HepG2 (cell line): Measurements from ENCODE around the gene AMDHD1. TPM values are rescaled to one million over a fixed set of nuclear protein-coding genes. Genes with fewer than 3 reads are reported as not detected.

Experiments used
- ATAC-seq: fragments of 200-7000 bp; cut with Tn5 transposase; 3 replicates; pipeline ENCODE4 v1.9.1; 2020; ENCODE audit warnings: mild to moderate bottlenecking, moderate library complexity
- BruUV-seq: library from RNA; stranded (reverse); fragments of 400-500 nt; replicated peaks from 2 replicates; lab custom pipeline; 2021; lab: Mats Ljungman, UMichigan
- CTCF ChIA-PET: fragments of 300-600 bp; formaldehyde crosslinking; extraction: SDS; loops from one replicate; lab custom pipeline; 2021; ENCODE audit warnings: low total read pairs, inconsistent platforms, low intra/inter-chr PET ratio; lab: Yijun Ruan, JAX
- POLR2A ChIA-PET: fragments of 350-600 bp; sonication (Branson Sonifier 250); formaldehyde crosslinking; loops from one replicate; lab custom pipeline; 2020; ENCODE audit warnings: antibody characterized with exemption, inconsistent platforms; lab: Yijun Ruan, JAX
- DNase-seq: peaks from one replicate; pipeline ENCODE4 v3.0.0-alpha.2; 2015; ENCODE audit warnings: low spot score
- FAIRE-seq: peaks from 3 replicates; lab custom pipeline; 2011; peaks lifted over from hg19 to GRCh38; lab: Jason Lieb, UNC
- H2AFZ ChIP-seq: one replicate; pipeline ENCODE4 v1.6.1; 2011; ENCODE audit warnings: low read length, inconsistent platforms
- H3K27ac ChIP-seq: fragments of 300-600 bp; 3 replicates; pipeline ENCODE4 v1.8.0; 2011; ENCODE audit warnings: mixed run types, mild to moderate bottlenecking, mixed read lengths, low read length, inconsistent platforms; ENCODE audit not compliant: insufficient read depth; ENCODE audit errors: extremely low read length
- H3K27me3 ChIP-seq, 2 experiments: fragments of 200-600 bp in 1 of 2; 2 replicates in 1 of 2; 3 replicates in 1 of 2; pipeline versions ENCODE4 v1.6.0 to v1.8.0; 2011; ENCODE audit warnings: low read length in 2 of 2, mild to moderate bottlenecking in 2 of 2, moderate library complexity in 2 of 2, inconsistent platforms in 1 of 2; ENCODE audit not compliant: insufficient read depth in 2 of 2, control insufficient read depth in 1 of 2
- H3K36me3 ChIP-seq, 2 experiments: fragments of 200-600 bp in 1 of 2; replicated peaks in 1 of 2; 2 replicates in 1 of 2; 3 replicates in 1 of 2; pipeline versions ENCODE4 v1.5.1 to v1.8.0; 2011; ENCODE audit warnings: low read length in 2 of 2, inconsistent platforms in 1 of 2; ENCODE audit not compliant: insufficient read depth in 2 of 2, control insufficient read depth in 1 of 2
- H3K4me1 ChIP-seq: 2 replicates; pipeline ENCODE4 v1.5.1; 2012; ENCODE audit warnings: low read length, inconsistent platforms; ENCODE audit not compliant: insufficient read depth
- H3K4me2 ChIP-seq: 2 replicates; pipeline ENCODE4 v1.6.0; 2011; ENCODE audit warnings: low read depth, low read length, inconsistent platforms
- H3K4me3 ChIP-seq, 3 experiments: fragments of 200-600 bp in 1 of 3; sonication (generic), shearing (Covaris generic) in 1 of 3; replicated peaks in 1 of 3; 2 replicates each; pipeline ENCODE4 v1.5.1; 2011 to 2016; ENCODE audit warnings: low read length in 3 of 3, inconsistent platforms in 2 of 3, low read depth in 2 of 3, mild to moderate bottlenecking in 2 of 3, control low read depth in 1 of 3, mixed read lengths in 1 of 3; ENCODE audit not compliant: insufficient read depth in 1 of 3
- H3K79me2 ChIP-seq: one replicate; pipeline ENCODE4 v1.6.1; 2011; ENCODE audit warnings: low read length, inconsistent platforms; ENCODE audit not compliant: insufficient read depth
- H3K9ac ChIP-seq: 2 replicates; pipeline ENCODE4 v1.6.0; 2011; ENCODE audit warnings: mild to moderate bottlenecking, low read depth, low read length, inconsistent platforms; ENCODE audit not compliant: insufficient read depth
- H3K9me3 ChIP-seq: 2 replicates; pipeline ENCODE4 v1.5.1; 2012; ENCODE audit warnings: mild to moderate bottlenecking, low read length
- H4K20me1 ChIP-seq: 2 replicates; pipeline ENCODE4 v1.6.0; 2011; ENCODE audit warnings: inconsistent platforms, mild to moderate bottlenecking, low read length, moderate library complexity; ENCODE audit not compliant: insufficient read depth
- HNRNPK ChIP-seq: fragments of 200-400 bp; formaldehyde crosslinking; IDR thresholded peaks from 2 replicates; pipeline ENCODE4 v1.6.1; 2018; ENCODE audit warnings: low read length, low read depth, moderate library complexity, mild to moderate bottlenecking; ENCODE audit not compliant: poor library complexity, severe bottlenecking
- MAFF ChIP-seq: IDR thresholded peaks from 2 replicates; pipeline ENCODE4 v1.6.1; 2011; ENCODE audit warnings: low read depth, low read length, improper control_type of control experiment
- MAFK ChIP-seq, 2 experiments: IDR thresholded peaks in 1 of 2; conservative IDR thresholded peaks in 1 of 2; 2 replicates each; pipeline ENCODE4 v1.6.1; 2011; ENCODE audit warnings: improper control_type of control experiment in 2 of 2, low read length in 2 of 2
- MED13 ChIP-seq: sonication (generic); formaldehyde crosslinking; IDR thresholded peaks from 2 replicates; pipeline ENCODE4 v1.5.0; 2020; ENCODE audit warnings: missing genetic modification reagents
- MEF2D ChIP-seq: sonication (generic); formaldehyde crosslinking; IDR thresholded peaks from 2 replicates; pipeline ENCODE4 v1.5.1; 2020; ENCODE audit warnings: mild to moderate bottlenecking, missing genetic modification reagents
- NAIF1 ChIP-seq: sonication (generic); formaldehyde crosslinking; IDR thresholded peaks from 2 replicates; pipeline ENCODE4 v1.5.0; 2020; ENCODE audit warnings: mild to moderate bottlenecking, missing genetic modification reagents, borderline replicate concordance
- PCBP1 ChIP-seq: fragments of 200-400 bp; formaldehyde crosslinking; IDR thresholded peaks from 2 replicates; pipeline ENCODE4 v1.6.1; 2017; ENCODE audit warnings: mild to moderate bottlenecking, low read depth, low read length, borderline replicate concordance
- THAP7 ChIP-seq: sonication (generic); formaldehyde crosslinking; IDR thresholded peaks from 2 replicates; pipeline ENCODE4 v1.8.1; 2023; ENCODE audit warnings: mild to moderate bottlenecking, missing genetic modification reagents
- WGBS: methylation state at CpG from one replicate; pipeline ENCODE4 v1.1.6; 2017; ENCODE audit warnings: low lambda C conversion rate; 5-methylcytosine and 5-hydroxymethylcytosine counted together
- in situ Hi-C: cut with HindIII; loops from 2 replicates; pipeline ENCODE4 v1.10.0; 2017; ENCODE audit warnings: low pct_unique_long_range_greater_than_20kb; ENCODE audit not compliant: extremely low pct_ligation_motif_present
- intact Hi-C: fragments of 100-400 bp; cut with micrococcal nuclease; formaldehyde crosslinking; loops from one replicate; pipeline ENCODE4 v1.10.0; 2022; ENCODE audit not compliant: unreplicated experiment
- polyA plus RNA-seq, 8 experiments: library from polyadenylated mRNA; depleted of rRNA in 3 of 8; stranded (reverse) in 7 of 8; unstranded in 1 of 8; fragments of >200 nt; fragmentation: Illumina TruSeq in 4 of 8; extraction: Trizol in 4 of 8; gene quantifications; 2 replicates each; pipeline versions ENCODE4 v1.2.1 to v1.2.3, GENCODE V29; 2011 to 2016; ENCODE audit warnings: low read depth in 4 of 8, missing spikeins in 1 of 8, mixed read lengths in 1 of 8; ENCODE audit not compliant: insufficient read depth in 1 of 8
- total RNA-seq, 5 experiments: library from RNA; depleted of rRNA; stranded (reverse); fragments of >200 nt; fragmentation: Illumina TruSeq; extraction: Trizol; gene quantifications; 2 replicates each; pipeline ENCODE4 v1.2.3, GENCODE V29; 2016; ENCODE audit warnings: low read depth in 1 of 5

Gene AMDHD1
- total and polyA plus RNA-seq, 2 of the 13 experiments (the other 11 are each of a cell fraction or from before 2014, with no cell fraction given) = 6.5 to 29.6 TPM

- DNase-seq (no peak), ATAC-seq (no peak), FAIRE-seq (no peak)
- H3K9ac ChIP-seq = no peak overlapping the region
- no peaks in the 10 kb centered on the region; a peak in 1 of 5 replicates for H3K27me3 ChIP-seq
- no peaks in the 10 kb centered on the region for H3K36me3 ChIP-seq
- no peak overlapping the region for H2AFZ ChIP-seq
- no TSS peak for BruUV-seq
- no peaks in the 10 kb centered on the region for H4K20me1 ChIP-seq
- in situ Hi-C loops (no loop called here), intact Hi-C loops (no loop called here)
- H3K4me1 ChIP-seq = no peaks in the 10 kb centered on the region
- no peak for TF ChIP-seq MEF2D (CRISPR knock-in tag)
- TF ChIP-seq HNRNPK = peak; percentile 98
- no peak for TF ChIP-seq THAP7 (CRISPR knock-in tag)
- no peak for TF ChIP-seq NAIF1
- peak; percentile 92 for TF ChIP-seq PCBP1
- no peak overlapping the region for H3K4me2 ChIP-seq
- H3K27ac ChIP-seq = no peak overlapping the region
- H3K79me2 ChIP-seq = no peaks in the 10 kb centered on the region
- H3K4me3 ChIP-seq = no peak overlapping the region
- POLR2A ChIA-PET = no interaction called here
- H3K9me3 ChIP-seq = no peaks in the 10 kb centered on the region
- CTCF ChIA-PET = no interaction called here
These were observed 34.6 kb upstream of the AMDHD1 start for GRCh38 chr12:95908573-95908972.

GRCh38 chr12:95909871-95910270, 33.3 kb upstream of the AMDHD1 start:
- POLR2A ChIA-PET = no interaction called here
- H3K4me1 ChIP-seq = no peaks in the 10 kb centered on the region
- no peak overlapping the region for H3K4me2 ChIP-seq
- in situ Hi-C loops = no loop called here
- no peaks in the 10 kb centered on the region for H3K36me3 ChIP-seq
- intact Hi-C loops = no loop called here
- H3K4me3 ChIP-seq = no peak overlapping the region
- H3K9me3 ChIP-seq = no peaks in the 10 kb centered on the region
- TF ChIP-seq MAFF (peak; percentile 27; the same call in 1 of the 2 replicates), MAFK (conservative IDR thresholded peaks at IDR 0.05 in 1 of 2, IDR thresholded peaks at IDR 0.05 in 1 of 2; ENCODE audit: low read length in 2 of 2) (peak; percentile 33 to 70; a peak in 3 of 4 replicates), MED13 (CRISPR knock-in tag) (no peak)
- no peaks in the 10 kb centered on the region for H4K20me1 ChIP-seq
- ATAC-seq = no peak
- no peak overlapping the region for H3K9ac ChIP-seq
- no peak for FAIRE-seq
- no peak for DNase-seq
- no peak overlapping the region for H2AFZ ChIP-seq
- no peaks in the 10 kb centered on the region; a peak in 1 of 5 replicates for H3K27me3 ChIP-seq
- H3K27ac ChIP-seq = no peak overlapping the region
- CTCF ChIA-PET = no interaction called here
- 62% methylated on average over 3 of the region's 3 CpGs for WGBS
- H3K79me2 ChIP-seq = no peaks in the 10 kb centered on the region
- no TSS peak for BruUV-seq
